Astrocyte (in vitro differentiated cells and primary cell): ENCODE results near the gene KPNA3. TPM values are rescaled to one million over a fixed set of nuclear protein-coding genes. Genes with fewer than 3 reads are reported as not detected.

Experiments
- DNase-seq: peaks from one replicate; pipeline ENCODE4 v3.0.0-alpha.2; 2010; ENCODE audit warnings: low read depth
- FAIRE-seq: peaks from 2 replicates; lab custom pipeline; 2011; peaks lifted over from hg19 to GRCh38; lab: Jason Lieb, UNC
- H2AFZ ChIP-seq: 2 replicates; pipeline ENCODE4 v1.6.0; 2012; ENCODE audit warnings: low read depth, low read length, inconsistent platforms
- H3K27ac ChIP-seq: 2 replicates; pipeline ENCODE4 v1.5.1; 2011; ENCODE audit warnings: low read depth, low read length, inconsistent platforms
- H3K27me3 ChIP-seq: 2 replicates; pipeline ENCODE4 v1.6.0; 2011; ENCODE audit warnings: low read length, inconsistent platforms; ENCODE audit not compliant: insufficient read depth
- H3K36me3 ChIP-seq: 2 replicates; pipeline ENCODE4 v1.5.1; 2011; ENCODE audit warnings: low read length, inconsistent platforms; ENCODE audit not compliant: insufficient read depth
- H3K4me1 ChIP-seq: 2 replicates; pipeline ENCODE4 v1.5.1; 2011; ENCODE audit warnings: low read length, inconsistent platforms; ENCODE audit not compliant: insufficient read depth
- H3K4me2 ChIP-seq: 2 replicates; pipeline ENCODE4 v1.6.0; 2012; ENCODE audit warnings: low read length, inconsistent platforms
- H3K4me3 ChIP-seq: 2 replicates; pipeline ENCODE4 v1.5.1; 2011; ENCODE audit warnings: low read depth, mild to moderate bottlenecking, low read length, inconsistent platforms; ENCODE audit not compliant: insufficient read depth
- H3K79me2 ChIP-seq: 2 replicates; pipeline ENCODE4 v1.6.0; 2012; ENCODE audit warnings: mild to moderate bottlenecking, low read length, inconsistent platforms; ENCODE audit not compliant: insufficient read depth
- H3K9ac ChIP-seq: 2 replicates; pipeline ENCODE4 v1.6.0; 2012; ENCODE audit warnings: mild to moderate bottlenecking, low read length, inconsistent platforms
- H3K9me3 ChIP-seq: 2 replicates; pipeline ENCODE4 v1.5.1; 2012; ENCODE audit warnings: low read depth, mild to moderate bottlenecking, low read length, inconsistent platforms; ENCODE audit not compliant: insufficient read depth
- H4K20me1 ChIP-seq: 2 replicates; pipeline ENCODE4 v1.6.0; 2012; ENCODE audit warnings: low read length, inconsistent platforms; ENCODE audit not compliant: insufficient read depth
- H3K27ac Mint-ChIP-seq: one replicate; pipeline ENCODE4 v1.8.0; 2021; ENCODE audit warnings: mild to moderate bottlenecking, mixed read lengths; ENCODE audit not compliant: unreplicated experiment
- H3K27me3 Mint-ChIP-seq: one replicate; pipeline ENCODE4 v1.8.0; 2021; ENCODE audit warnings: low read depth, mixed read lengths; ENCODE audit not compliant: unreplicated experiment
- H3K36me3 Mint-ChIP-seq: one replicate; pipeline ENCODE4 v1.8.0; 2021; ENCODE audit warnings: low read depth, mixed read lengths; ENCODE audit not compliant: unreplicated experiment
- H3K4me1 Mint-ChIP-seq: one replicate; pipeline ENCODE4 v1.8.0; 2021; ENCODE audit warnings: low read depth, mixed read lengths; ENCODE audit not compliant: unreplicated experiment
- H3K4me3 Mint-ChIP-seq: one replicate; pipeline ENCODE4 v1.8.0; 2021; ENCODE audit warnings: mild to moderate bottlenecking, moderate library complexity, mixed read lengths; ENCODE audit not compliant: unreplicated experiment
- H3K9me3 Mint-ChIP-seq: one replicate; pipeline ENCODE4 v1.8.0; 2021; ENCODE audit warnings: mild to moderate bottlenecking, mixed read lengths; ENCODE audit not compliant: unreplicated experiment
- CTCF ChIP-seq: IDR thresholded peaks from 2 replicates; pipeline ENCODE4 v1.5.1; 2011; ENCODE audit warnings: low read depth, mild to moderate bottlenecking, inconsistent platforms, low read length, moderate library complexity; ENCODE audit not compliant: insufficient read depth
- EZH2 ChIP-seq: IDR thresholded peaks from 2 replicates; pipeline ENCODE4 v1.6.1; 2012; ENCODE audit warnings: mild to moderate bottlenecking, low read length, inconsistent platforms; ENCODE audit not compliant: insufficient read depth
- total RNA-seq: library from RNA; stranded (reverse); gene quantifications from 2 replicates; pipeline ENCODE4 v1.2.1, GENCODE V29; 2021

Gene KPNA3
- total RNA-seq, 1 donor from 2014 or later = 62.0 TPM

- Histone ChIP-seq H3K4me1 (peaks cover 11% of the 10 kb centered on the region), H3K4me3 (peak overlapping the region; percentile 74), H2AFZ (peak overlapping the region; percentile 62), H3K79me2 (peaks cover 47% of the 10 kb centered on the region), H3K27me3 (no peaks in the 10 kb centered on the region), H3K27ac (peak overlapping the region; percentile 56), H3K4me2 (peak overlapping the region; percentile 88), H3K9me3 (no peaks in the 10 kb centered on the region), H4K20me1 (peaks cover 28% of the 10 kb centered on the region), H3K9ac (peak overlapping the region; percentile 76), H3K36me3 (no peaks in the 10 kb centered on the region)
- Mint-ChIP-seq H3K27ac (peak overlapping the region; percentile 80), H3K27me3 (no peaks in the 10 kb centered on the region), H3K36me3 (peaks cover 11% of the 10 kb centered on the region), H3K4me3 (peak overlapping the region; percentile 94), H3K9me3 (no peaks in the 10 kb centered on the region), H3K4me1 (peaks cover 2% of the 10 kb centered on the region)
- TF ChIP-seq CTCF (no peak), EZH2 (no peak)
- DNase-seq (peak; percentile 60), FAIRE-seq (no peak)
Observed at GRCh38 chr13:49690133-49690994, 102.1 kb downstream of the KPNA3 start.

GRCh38 chr13:49683489-49683888 is 109.0 kb downstream of the KPNA3 start:
- Mint-ChIP-seq H3K4me3 (no peak overlapping the region), H3K36me3 (peaks cover 16% of the 10 kb centered on the region)

GRCh38 chr13:49681842-49682435 is 110.5 kb downstream of the KPNA3 start:
- H3K4me1 ChIP-seq = peaks cover 6% of the 10 kb centered on the region
- no peaks in the 10 kb centered on the region for H3K27me3 ChIP-seq
- H3K36me3 ChIP-seq = peaks cover 2% of the 10 kb centered on the region
- no peak overlapping the region for H3K9ac ChIP-seq
- H2AFZ ChIP-seq = no peak overlapping the region
- Mint-ChIP-seq H3K27ac (no peak overlapping the region), H3K9me3 (no peaks in the 10 kb centered on the region), H3K4me1 (no peaks in the 10 kb centered on the region), H3K4me3 (no peak overlapping the region), H3K27me3 (no peaks in the 10 kb centered on the region), H3K36me3 (peaks cover 19% of the 10 kb centered on the region)
- no peaks in the 10 kb centered on the region for H3K9me3 ChIP-seq
- no peak overlapping the region for H3K27ac ChIP-seq
- FAIRE-seq (peak; percentile 5), DNase-seq (peak; percentile 57)
- H3K4me2 ChIP-seq = peak overlapping the region; percentile 3
- TF ChIP-seq EZH2 (no peak), CTCF (no peak)
- peaks cover 30% of the 10 kb centered on the region for H4K20me1 ChIP-seq
- peaks cover 54% of the 10 kb centered on the region for H3K79me2 ChIP-seq
- no peak overlapping the region for H3K4me3 ChIP-seq

More at GRCh38 chr13:49683489-49683888, 109.0 kb downstream of the KPNA3 start:
- FAIRE-seq (no peak), DNase-seq (no peak)
- TF ChIP-seq EZH2 = no peak
- Mint-ChIP-seq H3K9me3 (no peaks in the 10 kb centered on the region), H3K4me1 (no peaks in the 10 kb centered on the region), H3K27ac (no peak overlapping the region), H3K27me3 (no peaks in the 10 kb centered on the region)
- Histone ChIP-seq H3K9me3 (no peaks in the 10 kb centered on the region), H3K9ac (no peak overlapping the region), H3K4me1 (peaks cover 6% of the 10 kb centered on the region), H4K20me1 (peaks cover 41% of the 10 kb centered on the region), H3K4me3 (no peak overlapping the region), H3K79me2 (peaks cover 62% of the 10 kb centered on the region), H3K4me2 (no peak overlapping the region), H3K27me3 (no peaks in the 10 kb centered on the region), H3K27ac (no peak overlapping the region), H2AFZ (no peak overlapping the region), H3K36me3 (peaks cover 2% of the 10 kb centered on the region)
